GM23338 (cell line): ENCODE measurements around the gene HSPD1. TPM values are rescaled to one million over a fixed set of nuclear protein-coding genes. Genes with fewer than 3 reads are reported as not detected.

Experiments
- ATAC-seq: fragments of 200-7000 bp; cut with Tn5 transposase; 3 replicates; pipeline ENCODE4 v1.9.1; 2020
- DNase-seq: peaks from one replicate; pipeline ENCODE4 v3.0.0-alpha.2; 2015; ENCODE audit warnings: low spot score
- H2AFZ ChIP-seq: fragments of 200-600 bp; sonication (generic); 2 replicates; pipeline ENCODE4 v1.8.0; 2016; ENCODE audit warnings: antibody characterized with exemption, mild to moderate bottlenecking, moderate library complexity
- H3F3A ChIP-seq: fragments of 200-600 bp; sonication (generic); replicated peaks from 2 replicates; pipeline ENCODE4 v1.8.0; 2017; ENCODE audit warnings: antibody characterized with exemption, mixed run types, low read depth
- H3K27ac ChIP-seq: fragments of 200-600 bp; sonication (generic); 2 replicates; pipeline ENCODE4 v1.6.1; 2016; ENCODE audit warnings: low read depth
- H3K27me3 ChIP-seq: fragments of 200-600 bp; sonication (generic); 2 replicates; pipeline ENCODE4 v1.8.0; 2016; ENCODE audit warnings: mild to moderate bottlenecking, mixed run types, moderate library complexity; ENCODE audit not compliant: insufficient read depth
- H3K36me3 ChIP-seq: fragments of 200-600 bp; sonication (generic); 2 replicates; pipeline ENCODE4 v1.8.0; 2016; ENCODE audit warnings: mild to moderate bottlenecking; ENCODE audit not compliant: insufficient read depth
- H3K4me1 ChIP-seq: fragments of 200-600 bp; sonication (generic); 2 replicates; pipeline ENCODE4 v1.8.0; 2016; ENCODE audit warnings: mild to moderate bottlenecking, moderate library complexity; ENCODE audit not compliant: insufficient read depth
- H3K4me2 ChIP-seq: fragments of 200-600 bp; sonication (generic); 2 replicates; pipeline ENCODE4 v1.7.1; 2017; ENCODE audit warnings: mixed run types
- H3K4me3 ChIP-seq: fragments of 200-600 bp; sonication (generic); 2 replicates; pipeline ENCODE4 v1.6.1; 2016; ENCODE audit warnings: mixed run types
- H3K79me2 ChIP-seq: fragments of 200-600 bp; sonication (generic); replicated peaks from 2 replicates; pipeline ENCODE4 v1.8.0; 2017; ENCODE audit warnings: mild to moderate bottlenecking; ENCODE audit not compliant: insufficient read depth
- H3K9me2 ChIP-seq: fragments of 200-600 bp; sonication (generic); 2 replicates; pipeline ENCODE4 v1.8.0; 2017; ENCODE audit not compliant: insufficient read depth
- H4K20me1 ChIP-seq: fragments of 200-600 bp; sonication (generic); replicated peaks from 2 replicates; pipeline ENCODE4 v1.8.0; 2017; ENCODE audit warnings: mild to moderate bottlenecking; ENCODE audit not compliant: insufficient read depth
- H3K27ac Mint-ChIP-seq: 2 replicates; pipeline ENCODE4 v1.8.0; 2020; ENCODE audit warnings: inconsistent platforms, mild to moderate bottlenecking, moderate library complexity, mixed read lengths
- H3K27me3 Mint-ChIP-seq: 3 replicates; pipeline ENCODE4 v1.8.0; 2022; ENCODE audit warnings: low read depth, mild to moderate bottlenecking, moderate library complexity, mixed read lengths, inconsistent platforms; ENCODE audit not compliant: insufficient read depth, poor library complexity
- H3K36me3 Mint-ChIP-seq: 3 replicates; pipeline ENCODE4 v1.8.0; 2021; ENCODE audit warnings: low read depth, mild to moderate bottlenecking, inconsistent platforms, moderate library complexity, mixed read lengths
- H3K4me1 Mint-ChIP-seq: 3 replicates; pipeline ENCODE4 v1.8.0; 2020; ENCODE audit warnings: mild to moderate bottlenecking, inconsistent platforms, mixed read lengths
- H3K4me3 Mint-ChIP-seq: 3 replicates; pipeline ENCODE4 v1.8.0; 2021; ENCODE audit warnings: moderate library complexity, mild to moderate bottlenecking, inconsistent platforms, mixed read lengths
- H3K9me3 Mint-ChIP-seq: 3 replicates; pipeline ENCODE4 v1.8.0; 2020; ENCODE audit warnings: moderate library complexity, mild to moderate bottlenecking, inconsistent platforms, mixed read lengths
- CREB1 ChIP-seq: fragments of 250-450 bp; sonication (Bioruptor Pico); IDR thresholded peaks from 2 replicates; pipeline ENCODE4 v1.5.0; 2020; ENCODE audit warnings: low read depth, mild to moderate bottlenecking, moderate library complexity
- CTCF ChIP-seq, 2 experiments: fragments of 200-600 bp in 1 of 2; sonication (generic) in 1 of 2; conservative IDR thresholded peaks; 2 replicates each; pipeline versions ENCODE4 v1.5.1 to v1.6.1; 2016 to 2017; ENCODE audit warnings: antibody characterized with exemption in 2 of 2, low read depth in 2 of 2, mild to moderate bottlenecking in 2 of 2, moderate library complexity in 1 of 2
- EZH2phosphoT487 ChIP-seq: fragments of 200-600 bp; sonication (generic); IDR thresholded peaks from one replicate; pipeline ENCODE4 v1.8.1; 2018; ENCODE audit warnings: antibody characterized with exemption; ENCODE audit not compliant: unreplicated experiment
- JUNB ChIP-seq: IDR thresholded peaks from one replicate; pipeline ENCODE4 v1.6.1; 2016; ENCODE audit warnings: antibody characterized with exemption; ENCODE audit not compliant: unreplicated experiment
- POLR2AphosphoS5 ChIP-seq: IDR thresholded peaks from 2 replicates; pipeline ENCODE4 v1.6.1; 2016; ENCODE audit warnings: antibody characterized with exemption, low read depth
- polyA plus RNA-seq: library from polyadenylated mRNA; unstranded; fragments of >200 nt; fragmentation: Nextera tagmentation; extraction: Ambion mirVana; gene quantifications from 2 replicates; pipeline ENCODE4 v1.2.1, GENCODE V29; 2016
- total RNA-seq: library from RNA; depleted of rRNA; stranded (reverse); fragments of >200 nt; shearing (Covaris generic); gene quantifications from 2 replicates; pipeline ENCODE4 v1.2.3, GENCODE V29; 2014
- TF ChIP-seq, protein P1 (sequence below): fragments of 250-450 bp; sonication (Bioruptor Pico); IDR thresholded peaks from 2 replicates; pipeline ENCODE4 v1.5.0; 2020; ENCODE audit warnings: mild to moderate bottlenecking, moderate library complexity
- TF ChIP-seq, protein P2 (sequence below): IDR thresholded peaks from 2 replicates; pipeline ENCODE4 v1.6.1; 2016; ENCODE audit warnings: antibody characterized with exemption

Gene HSPD1
- total and polyA plus RNA-seq, 2 experiments from 2014 or later: 880 to 1,188 TPM

GRCh38 chr2:197516393-197516761, 16.7 kb upstream of the HSPD1 start (continued):
- TF ChIP-seq, protein P1, sequence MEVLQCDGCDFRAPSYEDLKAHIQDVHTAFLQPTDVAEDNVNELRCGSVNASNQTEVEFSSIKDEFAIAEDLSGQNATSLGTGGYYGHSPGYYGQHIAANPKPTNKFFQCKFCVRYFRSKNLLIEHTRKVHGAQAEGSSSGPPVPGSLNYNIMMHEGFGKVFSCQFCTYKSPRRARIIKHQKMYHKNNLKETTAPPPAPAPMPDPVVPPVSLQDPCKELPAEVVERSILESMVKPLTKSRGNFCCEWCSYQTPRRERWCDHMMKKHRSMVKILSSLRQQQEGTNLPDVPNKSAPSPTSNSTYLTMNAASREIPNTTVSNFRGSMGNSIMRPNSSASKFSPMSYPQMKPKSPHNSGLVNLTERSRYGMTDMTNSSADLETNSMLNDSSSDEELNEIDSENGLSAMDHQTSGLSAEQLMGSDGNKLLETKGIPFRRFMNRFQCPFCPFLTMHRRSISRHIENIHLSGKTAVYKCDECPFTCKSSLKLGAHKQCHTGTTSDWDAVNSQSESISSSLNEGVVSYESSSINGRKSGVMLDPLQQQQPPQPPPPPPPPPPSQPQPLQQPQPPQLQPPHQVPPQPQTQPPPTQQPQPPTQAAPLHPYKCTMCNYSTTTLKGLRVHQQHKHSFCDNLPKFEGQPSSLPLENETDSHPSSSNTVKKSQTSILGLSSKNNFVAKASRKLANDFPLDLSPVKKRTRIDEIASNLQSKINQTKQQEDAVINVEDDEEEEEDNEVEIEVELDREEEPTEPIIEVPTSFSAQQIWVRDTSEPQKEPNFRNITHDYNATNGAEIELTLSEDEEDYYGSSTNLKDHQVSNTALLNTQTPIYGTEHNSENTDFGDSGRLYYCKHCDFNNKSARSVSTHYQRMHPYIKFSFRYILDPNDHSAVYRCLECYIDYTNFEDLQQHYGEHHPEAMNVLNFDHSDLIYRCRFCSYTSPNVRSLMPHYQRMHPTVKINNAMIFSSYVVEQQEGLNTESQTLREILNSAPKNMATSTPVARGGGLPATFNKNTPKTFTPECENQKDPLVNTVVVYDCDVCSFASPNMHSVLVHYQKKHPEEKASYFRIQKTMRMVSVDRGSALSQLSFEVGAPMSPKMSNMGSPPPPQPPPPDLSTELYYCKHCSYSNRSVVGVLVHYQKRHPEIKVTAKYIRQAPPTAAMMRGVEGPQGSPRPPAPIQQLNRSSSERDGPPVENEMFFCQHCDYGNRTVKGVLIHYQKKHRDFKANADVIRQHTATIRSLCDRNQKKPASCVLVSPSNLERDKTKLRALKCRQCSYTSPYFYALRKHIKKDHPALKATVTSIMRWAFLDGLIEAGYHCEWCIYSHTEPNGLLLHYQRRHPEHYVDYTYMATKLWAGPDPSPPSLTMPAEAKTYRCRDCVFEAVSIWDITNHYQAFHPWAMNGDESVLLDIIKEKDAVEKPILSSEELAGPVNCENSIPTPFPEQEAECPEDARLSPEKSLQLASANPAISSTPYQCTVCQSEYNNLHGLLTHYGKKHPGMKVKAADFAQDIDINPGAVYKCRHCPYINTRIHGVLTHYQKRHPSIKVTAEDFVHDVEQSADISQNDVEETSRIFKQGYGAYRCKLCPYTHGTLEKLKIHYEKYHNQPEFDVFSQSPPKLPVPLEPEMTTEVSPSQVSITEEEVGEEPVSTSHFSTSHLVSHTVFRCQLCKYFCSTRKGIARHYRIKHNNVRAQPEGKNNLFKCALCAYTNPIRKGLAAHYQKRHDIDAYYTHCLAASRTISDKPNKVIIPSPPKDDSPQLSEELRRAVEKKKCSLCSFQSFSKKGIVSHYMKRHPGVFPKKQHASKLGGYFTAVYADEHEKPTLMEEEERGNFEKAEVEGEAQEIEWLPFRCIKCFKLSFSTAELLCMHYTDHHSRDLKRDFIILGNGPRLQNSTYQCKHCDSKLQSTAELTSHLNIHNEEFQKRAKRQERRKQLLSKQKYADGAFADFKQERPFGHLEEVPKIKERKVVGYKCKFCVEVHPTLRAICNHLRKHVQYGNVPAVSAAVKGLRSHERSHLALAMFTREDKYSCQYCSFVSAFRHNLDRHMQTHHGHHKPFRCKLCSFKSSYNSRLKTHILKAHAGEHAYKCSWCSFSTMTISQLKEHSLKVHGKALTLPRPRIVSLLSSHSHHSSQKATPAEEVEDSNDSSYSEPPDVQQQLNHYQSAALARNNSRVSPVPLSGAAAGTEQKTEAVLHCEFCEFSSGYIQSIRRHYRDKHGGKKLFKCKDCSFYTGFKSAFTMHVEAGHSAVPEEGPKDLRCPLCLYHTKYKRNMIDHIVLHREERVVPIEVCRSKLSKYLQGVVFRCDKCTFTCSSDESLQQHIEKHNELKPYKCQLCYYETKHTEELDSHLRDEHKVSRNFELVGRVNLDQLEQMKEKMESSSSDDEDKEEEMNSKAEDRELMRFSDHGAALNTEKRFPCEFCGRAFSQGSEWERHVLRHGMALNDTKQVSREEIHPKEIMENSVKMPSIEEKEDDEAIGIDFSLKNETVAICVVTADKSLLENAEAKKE: no peak

DNA sequence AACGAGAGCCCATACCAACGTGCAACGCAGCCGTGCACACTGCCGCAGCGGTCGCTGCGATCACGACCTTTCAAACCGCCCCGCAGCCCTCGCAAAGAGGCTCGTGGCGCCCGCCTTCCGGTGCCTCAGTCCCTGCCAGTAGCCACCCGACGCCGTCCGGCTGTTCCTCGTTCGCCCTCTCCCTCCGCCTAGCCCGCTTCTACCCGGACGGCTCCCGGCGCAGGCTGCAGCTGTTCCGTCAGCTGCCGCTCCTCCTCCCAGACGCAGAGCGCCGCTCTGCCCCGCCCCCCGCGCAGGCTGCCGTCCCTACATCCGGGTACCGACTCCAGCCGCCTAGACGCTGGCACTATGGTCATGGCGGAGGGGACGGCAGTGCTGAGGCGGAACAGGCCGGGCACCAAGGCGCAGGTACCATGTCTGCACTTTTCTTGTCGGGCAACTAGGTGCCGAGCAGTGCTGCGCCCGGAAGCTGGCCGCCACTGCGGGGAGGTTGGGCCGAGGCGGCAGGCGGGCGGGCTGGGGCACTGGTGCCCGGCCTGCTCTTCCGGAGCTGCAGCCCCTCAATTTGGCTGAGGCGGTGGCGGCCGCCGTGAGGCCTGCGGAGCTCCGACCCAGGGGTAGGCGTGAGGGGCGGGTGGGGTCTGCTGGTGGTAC, 16.2 kb upstream of the HSPD1 start, which contains the start of gene MOB4:
Gene MOB4, plus strand, starts transcription at position 328 of the 654 bp plus-strand sequence. Its CDS starts 21 bp downstream, at position 349.
- H3K27me3 Mint-ChIP-seq: peaks cover 14% of the 10 kb centered on the region
- H3K9me3 Mint-ChIP-seq: no peaks in the 10 kb centered on the region; the same call in 1 of the 3 replicates
- peak within 1 kb of the TSS; percentile 93 for H3K4me2 ChIP-seq
- ATAC-seq (peak; percentile 94), DNase-seq (peak; percentile 98)
- peak within 1 kb of the TSS; percentile 96 for H3K4me3 Mint-ChIP-seq
- H3K27me3 ChIP-seq: no peaks in the 10 kb centered on the region
- TF ChIP-seq POLR2AphosphoS5 (peak; percentile 98), EZH2phosphoT487 (no peak), JUNB (no peak), CREB1 (CRISPR knock-in tag) (peak; percentile 85), CTCF (conservative IDR thresholded peaks at IDR 0.05; ENCODE audit: low read depth in 2 of 2) (no peak)
- TF ChIP-seq, protein P2, sequence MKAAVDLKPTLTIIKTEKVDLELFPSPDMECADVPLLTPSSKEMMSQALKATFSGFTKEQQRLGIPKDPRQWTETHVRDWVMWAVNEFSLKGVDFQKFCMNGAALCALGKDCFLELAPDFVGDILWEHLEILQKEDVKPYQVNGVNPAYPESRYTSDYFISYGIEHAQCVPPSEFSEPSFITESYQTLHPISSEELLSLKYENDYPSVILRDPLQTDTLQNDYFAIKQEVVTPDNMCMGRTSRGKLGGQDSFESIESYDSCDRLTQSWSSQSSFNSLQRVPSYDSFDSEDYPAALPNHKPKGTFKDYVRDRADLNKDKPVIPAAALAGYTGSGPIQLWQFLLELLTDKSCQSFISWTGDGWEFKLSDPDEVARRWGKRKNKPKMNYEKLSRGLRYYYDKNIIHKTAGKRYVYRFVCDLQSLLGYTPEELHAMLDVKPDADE: peak; percentile 79
- H4K20me1 ChIP-seq: peaks cover 15% of the 10 kb centered on the region
- H3K36me3 Mint-ChIP-seq: peaks cover 16% of the 10 kb centered on the region
- 0 out of 2 replicates have a peak, but pooled peaks cover 7% of the 10 kb centered on the region for H3K36me3 ChIP-seq
- peak within 1 kb of the TSS; percentile 83; the same call in 1 of the 2 replicates for H3K27ac ChIP-seq
- peaks cover 13% of the 10 kb centered on the region; the same call in 1 of the 2 replicates for H3F3A ChIP-seq
- H3K9me2 ChIP-seq: no peaks in the 10 kb centered on the region
- peaks cover 25% of the 10 kb centered on the region for H3K4me1 ChIP-seq
- H3K4me1 Mint-ChIP-seq: peaks cover 29% of the 10 kb centered on the region
- peak within 1 kb of the TSS; percentile 95 for H2AFZ ChIP-seq
- peak within 1 kb of the TSS; percentile 86 for H3K4me3 ChIP-seq
- peaks cover 46% of the 10 kb centered on the region for H3K79me2 ChIP-seq
- peak within 1 kb of the TSS; percentile 96 for H3K27ac Mint-ChIP-seq
